HG02623 (cell line): ENCODE measurements around the gene EIF4E2.
"Not testable (repeated sequence)": the region's sequence is repeated elsewhere in the genome, so short reads cannot be mapped to it uniquely, and the experiment has no call there.

Experiments used
- ATAC-seq: cut with Tn5 transposase; IDR thresholded peaks from one replicate; pipeline ENCODE4 v1.9.1; 2021; ENCODE audit warnings: moderate library complexity; ENCODE audit not compliant: unreplicated experiment

Gene EIF4E2

GRCh38 chr2:232521959-232522622 lies 28.4 kb upstream of the EIF4E2 start:
- no peak for ATAC-seq

DNA sequence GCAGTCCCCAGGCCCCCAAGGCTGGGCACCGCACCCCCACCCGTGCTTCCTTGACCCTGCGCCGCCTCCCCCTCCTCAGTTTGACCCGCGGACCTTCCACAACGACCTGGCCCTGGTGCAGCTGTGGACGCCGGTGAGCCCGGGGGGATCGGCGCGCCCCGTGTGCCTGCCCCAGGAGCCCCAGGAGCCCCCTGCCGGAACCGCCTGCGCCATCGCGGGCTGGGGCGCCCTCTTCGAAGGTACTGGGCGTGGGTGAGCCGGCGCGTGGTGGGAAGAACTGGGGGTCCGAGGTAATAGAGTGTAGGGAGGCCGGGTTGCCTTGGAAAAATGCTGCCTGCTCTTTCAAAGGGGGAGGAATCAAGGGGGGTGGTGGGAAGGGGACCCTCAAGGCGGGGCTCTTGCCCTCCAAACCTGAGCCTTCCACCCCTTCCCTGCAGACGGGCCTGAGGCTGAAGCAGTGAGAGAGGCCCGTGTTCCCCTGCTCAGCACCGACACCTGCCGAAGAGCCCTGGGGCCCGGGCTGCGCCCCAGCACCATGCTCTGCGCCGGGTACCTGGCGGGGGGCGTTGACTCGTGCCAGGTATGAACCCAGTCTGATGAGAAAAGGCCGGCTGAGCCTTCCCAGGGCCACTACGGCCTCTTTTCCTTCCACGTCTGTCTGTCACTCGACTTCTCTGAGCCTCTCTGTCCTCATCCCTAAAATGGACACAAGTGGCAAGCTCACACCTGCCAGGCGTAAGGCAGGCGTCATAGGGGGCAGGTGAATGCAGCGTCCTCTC lies 27.7 kb upstream of the EIF4E2 start:
- no peak for ATAC-seq

DNA sequence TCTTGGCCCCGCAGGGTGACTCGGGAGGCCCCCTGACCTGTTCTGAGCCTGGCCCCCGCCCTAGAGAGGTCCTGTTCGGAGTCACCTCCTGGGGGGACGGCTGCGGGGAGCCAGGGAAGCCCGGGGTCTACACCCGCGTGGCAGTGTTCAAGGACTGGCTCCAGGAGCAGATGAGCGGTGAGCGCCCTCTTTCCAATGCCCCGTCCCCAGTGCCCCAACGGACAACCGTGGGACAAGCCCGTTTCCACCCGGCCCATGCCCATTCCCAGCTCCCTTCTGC lies 27.1 kb upstream of the EIF4E2 start:
- no peak for ATAC-seq

GRCh38 chr2:232523682-232524597 lies 26.5 kb upstream of the EIF4E2 start:
- ATAC-seq: no peak

DNA sequence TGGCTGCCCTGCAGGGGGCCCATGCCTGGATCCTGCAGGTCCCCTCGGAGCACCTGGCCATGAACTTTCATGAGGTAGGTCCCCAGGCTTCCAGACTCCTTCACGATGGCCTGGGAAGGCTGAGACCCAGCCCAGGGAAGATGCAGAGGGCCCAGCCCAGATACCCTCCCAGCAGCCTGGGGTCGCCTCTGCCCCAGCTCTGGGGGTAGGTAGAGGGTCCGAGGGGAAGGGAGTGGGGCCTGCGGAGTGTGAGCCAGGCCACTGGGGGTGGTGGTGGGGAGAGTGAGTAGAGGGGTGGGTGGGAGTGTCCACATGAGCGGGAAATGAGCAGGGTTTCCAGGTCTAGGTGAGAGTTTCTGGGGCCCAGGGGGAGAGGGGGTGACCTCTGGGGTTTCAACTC lies 25.7 kb upstream of the EIF4E2 start:
- no peak for ATAC-seq

GRCh38 chr2:232525199-232525598 lies 25.3 kb upstream of the EIF4E2 start:
- ATAC-seq: no peak

GRCh38 chr2:232525791-232526371 lies 24.6 kb upstream of the EIF4E2 start, which contains the start of gene CHRND:
TSS of gene CHRND (plus strand) at chr2:232526160. CDS start at chr2:232526216, 56 bp downstream.
- ATAC-seq: no peak

DNA sequence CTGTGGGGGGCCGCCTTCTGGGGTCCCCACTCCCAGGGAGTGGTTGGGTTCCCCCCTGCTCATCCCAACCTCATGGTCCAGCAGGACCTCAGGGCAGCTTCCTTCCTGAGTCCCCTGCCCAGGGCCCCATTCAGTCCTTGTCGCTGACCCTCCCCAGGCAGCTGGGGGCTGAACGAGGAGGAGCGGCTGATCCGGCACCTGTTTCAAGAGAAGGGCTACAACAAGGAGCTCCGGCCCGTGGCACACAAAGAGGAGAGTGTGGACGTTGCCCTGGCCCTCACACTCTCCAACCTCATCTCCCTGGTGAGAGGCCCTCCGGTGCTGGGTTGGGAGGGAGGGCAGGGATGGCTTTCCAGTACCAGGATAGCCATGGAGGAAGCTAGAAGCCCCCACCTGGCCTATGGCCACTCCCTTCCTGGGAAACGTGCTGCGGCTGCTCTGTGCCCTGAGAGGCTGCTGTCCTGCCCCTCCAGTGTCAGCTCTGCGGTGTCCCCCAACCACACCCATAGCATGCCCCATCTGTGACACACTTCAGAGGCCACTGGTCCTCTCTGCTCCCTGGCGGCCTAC lies 24.0 kb upstream of the EIF4E2 start:
- ATAC-seq: no peak

- no peak for ATAC-seq
Measured at GRCh38 chr2:232527905-232528470, 22.5 kb upstream of the EIF4E2 start.

- ATAC-seq: no peak
Measured at GRCh38 chr2:232528746-232529460, 21.6 kb upstream of the EIF4E2 start.

DNA sequence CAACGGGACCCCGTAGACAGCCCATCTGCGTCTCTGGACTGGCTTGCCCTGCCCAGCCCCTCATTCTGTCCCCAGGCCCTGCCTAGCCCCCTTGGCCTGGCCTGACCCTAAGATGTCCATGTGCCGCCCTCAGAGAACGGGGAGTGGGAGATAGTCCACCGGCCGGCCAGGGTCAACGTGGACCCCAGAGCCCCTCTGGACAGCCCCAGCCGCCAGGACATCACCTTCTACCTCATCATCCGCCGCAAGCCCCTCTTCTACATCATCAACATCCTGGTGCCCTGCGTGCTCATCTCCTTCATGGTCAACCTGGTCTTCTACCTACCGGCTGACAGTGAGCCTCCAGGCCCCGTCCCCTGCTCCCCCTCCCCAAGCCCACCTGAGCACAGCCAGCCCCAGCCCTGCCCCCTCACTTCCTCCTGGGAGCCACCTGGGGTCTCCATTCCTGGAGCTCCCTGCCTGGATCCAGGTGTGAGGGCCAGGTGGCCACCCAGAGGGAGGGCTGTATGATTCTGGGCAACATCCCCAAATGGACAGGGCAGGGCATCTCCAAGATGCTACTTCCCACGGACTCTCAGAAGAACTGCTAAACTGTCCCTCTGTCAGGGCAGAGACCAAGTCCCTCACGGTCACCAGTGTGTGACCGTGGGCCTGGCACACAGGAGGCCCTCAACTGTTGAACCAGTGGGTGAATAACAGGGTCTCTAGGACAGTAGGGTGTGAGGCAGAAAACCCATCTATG lies 20.5 kb upstream of the EIF4E2 start:
- ATAC-seq: no peak

DNA sequence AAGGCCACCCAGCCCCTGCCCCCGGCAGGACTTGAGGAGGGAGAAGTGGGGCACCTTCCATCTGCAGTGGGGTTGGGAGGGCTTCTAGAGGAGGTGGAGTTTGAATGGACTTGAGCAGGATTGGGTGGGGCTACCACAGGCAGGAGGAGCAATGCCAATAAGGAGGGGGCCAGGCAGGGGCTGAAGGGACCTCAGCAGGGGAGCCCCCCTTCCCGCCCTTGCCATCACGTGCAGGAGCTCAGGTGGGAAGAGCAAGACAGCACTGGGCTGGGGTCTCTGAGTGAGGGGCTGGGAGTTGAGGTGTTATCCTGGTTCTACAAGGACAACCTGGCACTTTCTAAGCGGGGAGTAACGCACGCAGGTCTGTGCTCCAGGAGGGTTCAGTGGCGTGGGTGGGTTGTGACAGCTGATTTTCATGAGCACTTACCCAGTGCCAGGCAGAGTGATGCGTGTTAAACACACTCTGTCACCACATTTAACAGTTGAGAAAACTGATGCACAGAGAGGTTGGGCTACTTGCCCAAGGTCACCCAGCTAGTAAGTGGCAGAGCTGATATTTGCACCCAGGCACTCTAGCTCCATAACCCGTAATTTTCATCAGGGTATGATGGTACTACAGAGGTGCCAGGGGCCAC lies 19.7 kb upstream of the EIF4E2 start:
- no peak for ATAC-seq

DNA sequence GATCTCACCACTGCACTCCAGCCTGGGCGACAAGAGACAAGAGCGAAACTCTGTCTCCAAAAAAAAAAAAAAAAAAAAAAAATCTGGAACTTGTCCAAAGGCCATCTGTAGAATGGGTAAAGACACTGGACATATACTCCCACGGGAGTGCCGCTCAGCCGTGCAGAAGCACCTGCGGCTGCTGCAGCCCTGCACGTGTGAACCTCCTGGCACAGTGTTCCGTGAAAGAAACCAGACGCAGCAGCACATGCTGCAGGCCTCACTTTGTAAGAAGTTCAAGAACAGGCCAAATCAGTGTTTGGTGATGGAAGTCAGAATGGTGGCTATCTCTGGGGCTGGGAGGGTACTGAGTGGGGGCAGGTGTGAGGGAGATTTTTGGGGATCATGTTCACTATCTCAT lies 18.1 kb upstream of the EIF4E2 start:
- ATAC-seq: no peak

DNA sequence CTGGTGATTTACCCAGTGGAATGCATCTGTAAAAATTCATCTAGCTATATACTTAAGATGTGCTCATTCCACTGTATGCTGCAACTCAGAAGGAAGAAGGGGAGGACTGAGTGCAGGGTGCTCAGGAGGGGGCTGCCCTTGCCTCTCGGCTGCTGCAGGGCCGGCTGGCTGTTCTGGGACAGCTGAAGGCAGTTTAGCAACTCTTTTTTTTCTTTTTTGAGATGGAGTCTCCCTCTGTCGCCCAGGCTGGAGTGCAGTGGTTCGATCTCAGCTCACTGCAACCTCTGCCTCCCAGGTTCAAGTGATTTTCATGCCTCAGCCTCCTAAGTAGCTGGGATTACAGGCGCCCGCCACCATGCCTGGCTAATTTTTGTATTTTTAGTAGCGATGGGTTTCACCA lies 17.7 kb upstream of the EIF4E2 start:
- not testable (repeated sequence) for ATAC-seq

GRCh38 chr2:232533944-232534710 lies 16.4 kb upstream of the EIF4E2 start:
- ATAC-seq: no peak

DNA sequence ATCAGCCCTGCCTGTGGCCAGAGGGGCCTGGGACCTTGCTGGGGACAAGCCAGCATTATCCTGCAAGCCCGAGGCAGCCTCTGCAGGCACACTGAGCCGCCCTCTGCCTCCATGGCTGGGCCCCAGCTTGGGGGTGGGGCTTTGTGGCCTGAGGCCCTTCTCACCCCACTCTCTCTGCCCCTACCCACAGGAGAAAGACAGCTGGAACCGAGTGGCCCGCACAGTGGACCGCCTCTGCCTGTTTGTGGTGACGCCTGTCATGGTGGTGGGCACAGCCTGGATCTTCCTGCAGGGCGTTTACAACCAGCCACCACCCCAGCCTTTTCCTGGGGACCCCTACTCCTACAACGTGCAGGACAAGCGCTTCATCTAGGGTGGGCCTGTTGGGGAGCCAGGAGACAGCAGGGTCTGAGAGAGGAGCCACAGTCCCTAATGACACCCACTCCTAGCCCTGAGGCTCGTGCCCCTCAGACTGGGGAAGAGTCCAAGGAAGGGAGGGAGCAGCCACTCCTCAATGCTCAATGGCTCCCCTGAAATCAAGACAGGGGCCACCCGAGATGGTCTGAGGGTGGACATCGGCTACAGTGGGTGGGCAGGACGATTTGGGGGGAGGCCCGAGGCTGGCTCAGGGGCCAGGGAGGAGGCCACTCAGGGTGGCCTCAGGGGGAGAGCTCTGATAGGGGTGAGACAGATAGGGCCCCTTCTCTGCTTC lies 15.4 kb upstream of the EIF4E2 start:
- ATAC-seq: no peak

GRCh38 chr2:232535761-232536530 lies 14.5 kb upstream of the EIF4E2 start:
- no peak for ATAC-seq
